GM12892 (cell line): ENCODE measurements around the gene KIR2DL4. TPM values are rescaled to one million over a fixed set of nuclear protein-coding genes. Genes with fewer than 3 reads are reported as not detected.
"Not testable (repeated sequence)": the region's sequence is repeated elsewhere in the genome, so short reads cannot be mapped to it uniquely, and the experiment has no call there.

Experiments used
- DNase-seq: peaks from one replicate; pipeline ENCODE4 v3.0.0; 2011; ENCODE audit not compliant: insufficient read length
- FAIRE-seq: peaks from 2 replicates; lab custom pipeline; 2011; peaks lifted over from hg19 to GRCh38; lab: Jason Lieb, UNC
- POLR2A ChIP-seq: IDR thresholded peaks from 2 replicates; pipeline ENCODE4 v1.6.1; 2011; ENCODE audit warnings: low read depth, low read length, control low read depth
- POLR2AphosphoS5 ChIP-seq: IDR thresholded peaks from 2 replicates; pipeline ENCODE4 v1.6.1; 2011; ENCODE audit warnings: low read depth, low read length, control low read depth
- TAF1 ChIP-seq: IDR thresholded peaks from 2 replicates; pipeline ENCODE4 v1.6.1; 2011; ENCODE audit warnings: low read depth, mild to moderate bottlenecking, control low read depth, low read length, borderline replicate concordance
- polyA plus RNA-seq: library from polyadenylated mRNA; unstranded; fragments of >200 nt; gene quantifications from one replicate; pipeline ENCODE4 v1.2.1, GENCODE V29; 2012; ENCODE audit warnings: missing spikeins, inconsistent platforms; ENCODE audit not compliant: missing spikeins

The KIR2DL4 gene
- not detected for polyA plus RNA-seq

DNA sequence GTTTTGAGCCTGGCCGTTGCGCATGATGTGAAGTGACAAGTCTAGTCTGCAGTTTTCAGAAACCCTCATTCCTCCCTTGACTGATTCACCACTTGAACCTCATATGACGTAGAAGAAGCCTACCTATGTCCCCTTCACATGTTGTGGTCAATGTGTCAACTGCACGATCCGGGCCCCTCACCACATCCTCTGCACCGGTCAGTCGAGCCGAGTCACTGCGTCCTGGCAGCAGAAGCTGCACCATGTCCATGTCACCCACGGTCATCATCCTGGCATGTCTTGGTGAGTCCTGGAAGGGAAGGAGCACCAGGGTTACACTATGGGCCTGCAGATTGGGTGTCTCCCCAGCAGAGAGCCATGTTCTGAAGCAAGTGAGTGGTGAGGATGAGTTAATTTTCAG, at the start of gene KIR2DL4:
TSS of gene KIR2DL4 (plus strand) at position 201 of the 400 bp plus-strand sequence. CDS start at position 243, 42 bp downstream.
- no peak for DNase-seq
- no peak for FAIRE-seq
- TF ChIP-seq POLR2A = no peak
- no peak for TF ChIP-seq TAF1
- no peak for TF ChIP-seq POLR2AphosphoS5

GRCh38 chr19:54756204-54757110, 47.0 kb upstream of the KIR2DL4 start:
- not testable (repeated sequence) for FAIRE-seq, DNase-seq

- DNase-seq, FAIRE-seq: not testable (repeated sequence)
Observed at GRCh38 chr19:54758577-54758976, 44.8 kb upstream of the KIR2DL4 start.

- not testable (repeated sequence) for DNase-seq, FAIRE-seq
Observed at GRCh38 chr19:54764219-54764618, 39.2 kb upstream of the KIR2DL4 start.

GRCh38 chr19:54766464-54766863, 36.9 kb upstream of the KIR2DL4 start:
- FAIRE-seq, DNase-seq: not testable (repeated sequence)

GRCh38 chr19:54769646-54770045, 33.8 kb upstream of the KIR2DL4 start, which contains the start of gene KIR2DL1:
KIR2DL1 (plus strand) TSS chr19:54769793; CDS start chr19:54769851, 58 bp downstream.
- FAIRE-seq = not testable (repeated sequence)

GRCh38 chr19:54770511-54770910, 32.9 kb upstream of the KIR2DL4 start:
- not testable (repeated sequence) for FAIRE-seq, DNase-seq

More at GRCh38 chr19:54769646-54770045, 33.8 kb upstream of the KIR2DL4 start, which contains the start of gene KIR2DL1:
- DNase-seq = not testable (repeated sequence)

GRCh38 chr19:54771018-54771960, 32.1 kb upstream of the KIR2DL4 start:
- not testable (repeated sequence) for DNase-seq

DNA sequence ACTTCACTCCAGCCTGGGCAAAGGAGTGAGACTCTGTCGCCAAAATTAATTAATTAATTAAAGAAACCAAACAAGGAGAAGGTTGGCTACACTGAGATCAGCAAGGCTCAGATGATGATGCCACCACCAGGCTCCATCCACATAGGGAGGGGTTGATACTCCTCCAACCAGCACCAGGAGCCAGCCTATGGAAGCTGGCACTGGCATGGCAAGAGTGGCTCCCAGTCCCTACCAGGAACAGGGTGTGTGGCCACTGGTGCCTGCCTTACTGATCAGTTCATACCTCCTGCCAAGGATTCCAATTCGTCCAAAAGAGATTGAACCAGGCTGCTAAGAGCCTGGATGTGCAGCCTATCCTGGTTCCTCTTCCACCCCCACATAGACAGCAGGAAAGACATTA, 30.7 kb upstream of the KIR2DL4 start:
- not testable (repeated sequence) for FAIRE-seq, DNase-seq

More at GRCh38 chr19:54771018-54771960, 32.1 kb upstream of the KIR2DL4 start:
- not testable (repeated sequence) for FAIRE-seq

DNA sequence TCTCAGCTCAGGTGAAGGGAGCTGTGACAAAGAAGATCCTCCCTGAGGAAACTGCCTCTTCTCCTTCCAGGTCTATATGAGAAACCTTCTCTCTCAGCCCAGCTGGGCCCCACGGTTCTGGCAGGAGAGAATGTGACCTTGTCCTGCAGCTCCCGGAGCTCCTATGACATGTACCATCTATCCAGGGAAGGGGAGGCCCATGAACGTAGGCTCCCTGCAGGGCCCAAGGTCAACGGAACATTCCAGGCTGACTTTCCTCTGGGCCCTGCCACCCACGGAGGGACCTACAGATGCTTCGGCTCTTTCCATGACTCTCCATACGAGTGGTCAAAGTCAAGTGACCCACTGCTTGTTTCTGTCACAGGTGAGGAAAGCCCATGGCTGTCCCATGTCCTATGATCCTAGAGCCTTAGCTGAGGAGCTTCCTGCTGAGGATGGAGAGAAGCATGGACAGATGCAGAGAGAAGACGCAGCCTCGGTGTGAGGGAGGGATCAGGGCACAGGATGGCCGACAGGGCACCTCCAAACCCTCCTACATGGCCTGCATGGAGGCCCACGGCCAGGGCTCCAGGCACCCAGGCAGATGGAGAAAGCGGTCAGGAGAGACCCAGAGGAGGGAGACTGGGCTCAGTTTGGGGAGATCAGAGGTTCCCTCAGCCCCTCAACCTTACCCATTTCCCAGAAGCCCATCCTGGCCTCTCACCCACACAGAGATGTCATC, 28.2 kb upstream of the KIR2DL4 start:
- not testable (repeated sequence) for FAIRE-seq, DNase-seq

DNA sequence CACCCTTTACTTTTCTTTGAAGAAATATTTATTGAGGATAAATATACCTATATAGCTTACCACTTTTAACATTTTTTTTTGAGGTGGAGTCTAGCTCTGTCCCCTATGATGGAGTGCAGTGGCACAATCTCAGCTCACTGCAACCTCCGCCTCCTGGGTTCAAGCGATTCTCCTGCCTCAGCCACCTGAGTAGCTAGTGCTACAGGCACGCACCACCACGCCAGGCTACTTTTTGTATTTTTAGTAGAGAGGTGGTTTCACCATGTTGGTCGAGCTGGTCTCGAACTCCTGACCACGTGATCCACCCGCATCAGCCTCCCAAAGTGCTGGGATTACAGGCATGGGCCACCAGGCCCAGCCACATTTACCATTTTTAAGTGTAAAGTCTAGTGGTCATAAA, 27.6 kb upstream of the KIR2DL4 start:
- DNase-seq, FAIRE-seq: not testable (repeated sequence)

- DNase-seq, FAIRE-seq: not testable (repeated sequence)
Observed at GRCh38 chr19:54777851-54778250, 25.6 kb upstream of the KIR2DL4 start.

GRCh38 chr19:54778896-54779295, 24.5 kb upstream of the KIR2DL4 start:
- FAIRE-seq, DNase-seq: not testable (repeated sequence)

DNA sequence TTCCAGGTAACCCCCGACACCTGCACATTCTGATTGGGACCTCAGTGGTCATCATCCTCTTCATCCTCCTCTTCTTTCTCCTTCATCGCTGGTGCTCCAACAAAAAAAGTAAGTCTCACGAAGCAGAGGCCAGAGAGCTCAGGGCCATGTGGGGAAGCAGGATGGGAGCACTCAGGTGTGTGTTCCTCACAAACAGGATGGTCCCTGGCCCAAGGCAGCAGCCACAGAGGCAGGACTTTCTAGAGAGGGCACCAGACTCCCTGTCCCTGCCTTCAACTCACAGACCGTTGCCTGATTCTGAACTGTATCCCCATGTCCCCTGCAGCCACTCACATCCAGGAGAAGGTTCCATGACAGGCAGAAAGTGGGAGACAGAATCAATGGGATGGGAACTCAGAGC, 20.5 kb upstream of the KIR2DL4 start:
- not testable (repeated sequence) for DNase-seq, FAIRE-seq

DNA sequence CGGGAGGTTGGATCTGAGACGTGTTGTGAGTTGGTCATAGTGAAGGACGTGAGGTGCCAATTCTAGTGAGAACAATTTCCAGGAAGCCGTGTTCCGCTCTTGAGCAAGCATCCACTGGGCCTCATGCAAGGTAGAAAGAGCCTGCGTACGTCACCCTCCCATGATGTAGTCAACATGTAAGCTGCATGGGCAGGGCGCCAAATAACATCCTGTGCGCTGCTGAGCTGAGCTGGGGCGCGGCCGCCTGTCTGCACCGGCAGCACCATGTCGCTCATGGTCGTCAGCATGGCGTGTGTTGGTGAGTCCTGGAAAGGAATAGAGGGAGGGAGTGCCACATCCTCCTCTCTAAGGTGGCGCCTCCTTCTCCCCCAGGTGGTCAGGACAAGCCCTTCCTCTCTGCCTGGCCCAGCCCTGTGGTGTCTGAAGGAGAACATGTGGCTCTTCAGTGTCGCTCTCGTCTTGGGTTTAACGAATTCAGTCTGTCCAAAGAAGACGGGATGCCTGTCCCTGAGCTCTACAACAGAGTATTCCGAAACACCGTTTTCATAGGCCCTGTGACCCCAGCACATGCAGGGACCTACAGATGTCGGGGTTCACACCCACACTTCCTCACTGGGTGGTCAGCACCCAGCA, 17.2 kb upstream of the KIR2DL4 start:
- DNase-seq, FAIRE-seq: not testable (repeated sequence)

DNA sequence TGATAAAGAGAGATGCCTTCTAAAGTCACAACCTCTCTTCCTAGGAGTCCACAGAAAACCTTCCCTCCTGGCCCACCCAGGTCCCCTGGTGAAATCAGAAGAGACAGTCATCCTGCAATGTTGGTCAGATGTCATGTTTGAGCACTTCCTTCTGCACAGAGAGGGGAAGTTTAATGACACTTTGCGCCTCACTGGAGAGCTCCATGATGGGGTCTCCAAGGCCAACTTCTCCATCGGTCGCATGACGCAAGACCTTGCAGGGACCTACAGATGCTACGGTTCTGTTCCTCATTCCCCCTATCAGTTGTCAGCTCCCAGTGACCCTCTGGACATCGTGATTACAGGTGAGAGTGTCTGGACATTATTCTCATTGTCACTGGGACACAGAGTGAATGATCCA, 15.3 kb upstream of the KIR2DL4 start:
- FAIRE-seq = not testable (repeated sequence)

More for the DNA sequence above, 15.3 kb upstream of the KIR2DL4 start:
- DNase-seq = not testable (repeated sequence)
